ENCODE data around the gene RMDN3. TPM values are rescaled to one million over a fixed set of nuclear protein-coding genes. Genes with fewer than 3 reads are reported as not detected.
A peak's percentile ranks its signal among the peaks of the same experiment; 100 is the strongest.

Gene RMDN3
- total and polyA plus RNA-seq, 2 of the 13 experiments (the other 11 are each of a cell fraction or from before 2014, with no cell fraction given), result 16.8 to 19.5 TPM

GRCh38 chr15:40754574-40754882, 526 bp downstream of the RMDN3 start (continued):
- TF ChIP-seq EP300 (IDR thresholded peaks at IDR 0.05; ENCODE audit: low read depth in 2 of 2, low read length in 2 of 2) (no peak), EP300 (CRISPR knock-in tag; IDR thresholded peaks at IDR 0.05; ENCODE audit: borderline replicate concordance) (no peak), ZBTB21 (CRISPR knock-in tag; IDR thresholded peaks at IDR 0.05) (no peak), HDAC2 (CRISPR knock-in tag; IDR thresholded peaks at IDR 0.05) (no peak), ZNF605 (CRISPR knock-in tag; IDR thresholded peaks at IDR 0.05) (no peak), ZNF496 (CRISPR knock-in tag; IDR thresholded peaks at IDR 0.05; ENCODE audit: insufficient replicate concordance) (no peak), ZNF207 (IDR thresholded peaks at IDR 0.05; ENCODE audit: borderline replicate concordance) (no peak), ZNF761 (CRISPR knock-in tag; conservative IDR thresholded peaks at IDR 0.05) (no peak), ZNF615 (CRISPR knock-in tag; IDR thresholded peaks at IDR 0.05; ENCODE audit: borderline replicate concordance) (0 out of 2 replicates have a peak, but pooled peaks have one; percentile 43), U2AF2 (IDR thresholded peaks at IDR 0.05; ENCODE audit: low read depth, low read length) (no peak), SP2 (CRISPR knock-in tag; IDR thresholded peaks at IDR 0.05) (no peak), ZNF18 (CRISPR knock-in tag; IDR thresholded peaks at IDR 0.05; ENCODE audit: insufficient replicate concordance) (no peak), TBP (CRISPR knock-in tag; IDR thresholded peaks at IDR 0.05) (no peak), ZNF446 (CRISPR knock-in tag; IDR thresholded peaks at IDR 0.05) (no peak), HNF4A (CRISPR knock-in tag; IDR thresholded peaks at IDR 0.05) (no peak), ZMYM3 (CRISPR knock-in tag; IDR thresholded peaks at IDR 0.05) (peak; percentile 7; the same call in 1 of the 2 replicates), PTBP1 (IDR thresholded peaks at IDR 0.05; ENCODE audit: low read depth, low read length, poor library complexity, severe bottlenecking) (no peak), YY1 (IDR thresholded peaks at IDR 0.05; ENCODE audit: insufficient read depth, insufficient replicate concordance, low read depth, low read length) (peak; percentile 50)
- TF ChIP-seq, protein P1, sequence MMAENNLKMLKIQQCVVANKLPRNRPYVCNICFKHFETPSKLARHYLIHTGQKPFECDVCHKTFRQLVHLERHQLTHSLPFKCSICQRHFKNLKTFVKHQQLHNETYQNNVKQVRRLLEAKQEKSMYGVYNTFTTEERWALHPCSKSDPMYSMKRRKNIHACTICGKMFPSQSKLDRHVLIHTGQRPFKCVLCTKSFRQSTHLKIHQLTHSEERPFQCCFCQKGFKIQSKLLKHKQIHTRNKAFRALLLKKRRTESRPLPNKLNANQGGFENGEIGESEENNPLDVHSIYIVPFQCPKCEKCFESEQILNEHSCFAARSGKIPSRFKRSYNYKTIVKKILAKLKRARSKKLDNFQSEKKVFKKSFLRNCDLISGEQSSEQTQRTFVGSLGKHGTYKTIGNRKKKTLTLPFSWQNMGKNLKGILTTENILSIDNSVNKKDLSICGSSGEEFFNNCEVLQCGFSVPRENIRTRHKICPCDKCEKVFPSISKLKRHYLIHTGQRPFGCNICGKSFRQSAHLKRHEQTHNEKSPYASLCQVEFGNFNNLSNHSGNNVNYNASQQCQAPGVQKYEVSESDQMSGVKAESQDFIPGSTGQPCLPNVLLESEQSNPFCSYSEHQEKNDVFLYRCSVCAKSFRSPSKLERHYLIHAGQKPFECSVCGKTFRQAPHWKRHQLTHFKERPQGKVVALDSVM (CRISPR knock-in tag; IDR thresholded peaks at IDR 0.05), result no peak
- TF ChIP-seq, protein P2, sequence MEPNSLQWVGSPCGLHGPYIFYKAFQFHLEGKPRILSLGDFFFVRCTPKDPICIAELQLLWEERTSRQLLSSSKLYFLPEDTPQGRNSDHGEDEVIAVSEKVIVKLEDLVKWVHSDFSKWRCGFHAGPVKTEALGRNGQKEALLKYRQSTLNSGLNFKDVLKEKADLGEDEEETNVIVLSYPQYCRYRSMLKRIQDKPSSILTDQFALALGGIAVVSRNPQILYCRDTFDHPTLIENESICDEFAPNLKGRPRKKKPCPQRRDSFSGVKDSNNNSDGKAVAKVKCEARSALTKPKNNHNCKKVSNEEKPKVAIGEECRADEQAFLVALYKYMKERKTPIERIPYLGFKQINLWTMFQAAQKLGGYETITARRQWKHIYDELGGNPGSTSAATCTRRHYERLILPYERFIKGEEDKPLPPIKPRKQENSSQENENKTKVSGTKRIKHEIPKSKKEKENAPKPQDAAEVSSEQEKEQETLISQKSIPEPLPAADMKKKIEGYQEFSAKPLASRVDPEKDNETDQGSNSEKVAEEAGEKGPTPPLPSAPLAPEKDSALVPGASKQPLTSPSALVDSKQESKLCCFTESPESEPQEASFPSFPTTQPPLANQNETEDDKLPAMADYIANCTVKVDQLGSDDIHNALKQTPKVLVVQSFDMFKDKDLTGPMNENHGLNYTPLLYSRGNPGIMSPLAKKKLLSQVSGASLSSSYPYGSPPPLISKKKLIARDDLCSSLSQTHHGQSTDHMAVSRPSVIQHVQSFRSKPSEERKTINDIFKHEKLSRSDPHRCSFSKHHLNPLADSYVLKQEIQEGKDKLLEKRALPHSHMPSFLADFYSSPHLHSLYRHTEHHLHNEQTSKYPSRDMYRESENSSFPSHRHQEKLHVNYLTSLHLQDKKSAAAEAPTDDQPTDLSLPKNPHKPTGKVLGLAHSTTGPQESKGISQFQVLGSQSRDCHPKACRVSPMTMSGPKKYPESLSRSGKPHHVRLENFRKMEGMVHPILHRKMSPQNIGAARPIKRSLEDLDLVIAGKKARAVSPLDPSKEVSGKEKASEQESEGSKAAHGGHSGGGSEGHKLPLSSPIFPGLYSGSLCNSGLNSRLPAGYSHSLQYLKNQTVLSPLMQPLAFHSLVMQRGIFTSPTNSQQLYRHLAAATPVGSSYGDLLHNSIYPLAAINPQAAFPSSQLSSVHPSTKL (CRISPR knock-in tag; IDR thresholded peaks at IDR 0.05), result no peak
- TF ChIP-seq, protein P3, sequence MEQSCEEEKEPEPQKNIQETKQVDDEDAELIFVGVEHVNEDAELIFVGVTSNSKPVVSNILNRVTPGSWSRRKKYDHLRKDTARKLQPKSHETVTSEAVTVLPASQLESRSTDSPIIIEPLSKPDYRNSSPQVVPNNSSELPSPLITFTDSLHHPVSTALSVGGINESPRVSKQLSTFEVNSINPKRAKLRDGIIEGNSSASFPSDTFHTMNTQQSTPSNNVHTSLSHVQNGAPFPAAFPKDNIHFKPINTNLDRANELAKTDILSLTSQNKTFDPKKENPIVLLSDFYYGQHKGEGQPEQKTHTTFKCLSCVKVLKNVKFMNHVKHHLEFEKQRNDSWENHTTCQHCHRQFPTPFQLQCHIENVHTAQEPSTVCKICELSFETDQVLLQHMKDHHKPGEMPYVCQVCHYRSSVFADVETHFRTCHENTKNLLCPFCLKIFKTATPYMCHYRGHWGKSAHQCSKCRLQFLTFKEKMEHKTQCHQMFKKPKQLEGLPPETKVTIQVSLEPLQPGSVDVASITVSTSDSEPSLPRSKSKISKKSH (CRISPR knock-in tag; IDR thresholded peaks at IDR 0.05; ENCODE audit: borderline replicate concordance), result no peak
- TF ChIP-seq, protein P4, sequence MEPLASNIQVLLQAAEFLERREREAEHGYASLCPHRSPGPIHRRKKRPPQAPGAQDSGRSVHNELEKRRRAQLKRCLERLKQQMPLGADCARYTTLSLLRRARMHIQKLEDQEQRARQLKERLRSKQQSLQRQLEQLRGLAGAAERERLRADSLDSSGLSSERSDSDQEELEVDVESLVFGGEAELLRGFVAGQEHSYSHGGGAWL (CRISPR knock-in tag; IDR thresholded peaks at IDR 0.05), result no peak

Measured in HepG2 (cell line).